Activated CD4-positive, alpha-beta T cell treated with anti-CD3 and anti-CD28 coated beads for 48 hours (primary cell): Measurements from ENCODE around the gene RBM12.

Source experiments
- DNase-seq: peaks from one replicate; pipeline ENCODE4 v3.0.0-alpha.2; 2020

The RBM12 gene

DNA sequence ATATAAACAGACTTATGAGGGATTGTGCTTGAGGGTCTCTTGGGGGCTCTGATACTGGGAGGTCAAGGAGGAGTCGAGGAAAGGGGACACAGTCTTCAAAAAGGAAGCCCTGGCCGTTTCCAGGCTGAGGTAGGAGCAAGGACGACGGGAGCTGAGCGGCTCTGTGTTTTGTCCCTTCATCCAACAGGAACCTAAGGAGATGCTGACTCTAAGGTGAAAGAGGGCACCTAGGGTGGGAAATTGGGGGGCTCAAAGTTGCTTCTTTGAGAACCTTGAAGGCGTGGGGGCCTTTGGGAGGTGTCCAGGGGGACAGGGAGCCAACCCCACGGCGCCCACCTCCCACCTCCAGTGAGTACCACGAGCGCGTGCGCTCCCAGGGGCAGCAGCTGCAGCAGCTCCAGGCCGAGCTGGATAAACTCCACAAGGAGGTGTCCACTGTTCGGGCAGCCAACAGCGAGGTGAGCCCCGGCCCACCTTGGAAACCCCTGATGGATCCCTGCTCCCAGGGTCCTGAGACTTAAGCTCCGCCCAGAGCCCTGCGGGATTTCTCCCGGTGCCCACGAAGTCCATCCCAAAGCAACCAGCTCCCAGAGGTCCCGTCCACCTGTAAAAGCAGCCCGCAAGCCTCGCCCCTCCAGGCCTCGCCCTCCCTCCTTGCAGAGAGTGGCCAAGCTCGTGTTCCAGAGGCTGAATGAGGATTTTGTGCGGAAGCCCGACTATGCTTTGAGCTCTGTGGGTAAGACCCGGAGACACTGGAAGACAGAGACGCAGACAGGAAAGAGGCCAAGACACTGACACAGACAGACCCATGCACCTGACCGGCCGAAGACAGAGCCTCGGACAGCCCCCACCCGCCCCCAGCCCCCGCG is 46.2 kb downstream of the RBM12 start:
- peak; percentile 26 for DNase-seq

GRCh38 chr20:35617397-35618262 is 47.1 kb downstream of the RBM12 start:
- DNase-seq = peak; percentile 74

DNA sequence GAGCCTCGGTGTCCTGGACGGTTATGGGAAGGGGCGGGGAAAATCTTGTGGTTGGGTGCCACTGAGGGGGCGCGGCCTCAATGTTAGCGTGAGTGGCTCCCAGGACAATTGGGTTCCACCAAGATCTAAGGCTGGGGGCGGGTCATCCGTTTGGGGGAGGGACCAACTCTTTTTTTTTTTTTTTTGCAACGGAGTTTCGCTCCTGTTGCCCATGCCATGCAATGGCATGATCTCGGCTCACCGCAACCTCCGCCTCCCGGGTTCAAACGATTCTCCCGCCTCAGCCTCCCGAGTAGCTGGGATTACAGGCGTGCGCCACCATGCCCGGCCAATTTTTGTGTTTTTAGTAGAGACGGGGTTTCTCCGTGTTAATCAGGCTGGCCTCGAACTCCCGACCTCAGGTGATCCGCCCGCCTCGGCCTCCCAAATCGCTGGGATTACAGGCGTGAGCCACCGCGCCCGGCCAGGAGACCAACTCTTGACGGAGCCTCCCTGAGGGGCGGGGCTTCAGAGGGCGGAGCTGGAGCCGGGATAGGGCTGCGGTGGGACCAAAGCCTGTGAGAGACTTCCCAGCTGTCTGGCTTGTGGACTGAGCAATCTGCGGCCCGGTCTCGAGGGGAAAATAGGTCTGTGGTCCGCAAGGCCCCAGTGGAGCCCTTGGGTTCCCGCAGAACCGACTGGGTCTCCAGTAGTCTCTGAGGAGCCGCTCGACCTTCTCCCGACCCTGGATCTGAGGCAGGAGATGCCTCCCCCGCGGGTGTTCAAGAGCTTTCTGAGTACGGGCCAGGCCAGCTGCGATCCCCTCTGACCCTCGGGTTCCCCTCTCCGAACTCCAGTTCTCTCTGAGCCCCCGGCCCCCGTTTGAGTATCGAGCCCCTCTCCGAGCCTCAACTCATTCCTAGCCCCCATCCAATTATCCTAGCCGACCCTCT is 48.0 kb downstream of the RBM12 start:
- DNase-seq = peak; percentile 80

DNA sequence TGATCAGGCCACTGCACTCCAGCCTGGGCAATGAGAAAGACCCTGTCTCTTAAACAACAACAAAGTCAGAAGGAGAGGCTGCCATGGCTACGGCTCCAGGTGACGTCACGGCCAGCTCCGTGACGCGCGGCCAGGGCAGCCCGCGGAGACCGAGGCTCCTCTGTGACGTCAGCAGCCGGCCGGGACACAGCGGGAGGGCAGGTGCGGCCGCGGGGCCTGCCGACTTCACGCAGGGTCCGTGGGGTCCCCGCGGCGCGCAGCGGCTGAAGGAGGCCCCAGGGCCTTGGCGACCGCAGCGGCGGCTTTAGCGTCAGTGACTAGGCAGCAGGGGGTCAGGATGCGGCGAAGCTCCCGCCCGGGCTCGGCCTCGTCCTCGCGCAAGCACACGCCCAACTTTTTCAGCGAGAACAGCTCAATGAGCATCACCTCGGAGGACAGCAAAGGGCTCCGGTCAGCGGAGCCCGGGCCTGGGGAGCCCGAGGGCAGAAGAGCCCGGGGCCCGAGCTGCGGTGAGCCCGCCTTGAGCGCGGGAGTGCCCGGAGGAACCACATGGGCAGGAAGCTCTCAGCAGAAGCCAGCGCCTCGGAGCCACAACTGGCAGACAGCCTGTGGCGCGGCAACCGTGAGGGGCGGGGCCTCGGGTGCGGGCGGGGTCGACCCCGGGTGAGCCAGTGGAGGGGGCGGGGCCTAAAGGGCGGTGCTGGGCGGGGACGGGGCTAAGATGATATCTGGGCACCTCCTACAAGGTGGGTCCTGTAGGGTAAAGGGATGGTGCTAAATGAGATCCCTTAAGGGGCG is 48.8 kb downstream of the RBM12 start, which contains the start of gene SPAG4:
Gene SPAG4, plus strand, starts transcription at position 163 of the 798 bp plus-strand sequence. Its CDS starts 175 bp downstream, at position 338.
- peak; percentile 100 for DNase-seq

DNA sequence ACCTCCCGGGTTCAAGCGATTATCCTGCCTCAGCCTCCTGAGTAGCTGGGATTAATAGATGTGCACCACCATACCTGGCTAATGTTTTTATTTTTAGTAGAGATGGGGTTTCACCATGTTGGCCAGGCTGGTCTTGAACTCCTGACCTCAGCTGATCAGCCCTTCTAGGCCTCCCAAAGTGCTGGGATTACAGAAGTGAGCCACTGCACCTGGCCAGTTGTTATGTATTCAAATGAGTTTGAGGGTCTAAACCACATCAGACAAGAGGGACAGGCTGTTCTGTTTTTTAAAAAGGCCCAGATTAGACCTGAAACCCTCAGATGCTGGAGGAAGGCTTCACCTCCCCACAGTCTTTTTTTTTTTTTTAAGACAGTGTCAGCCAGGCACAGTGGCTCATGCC is 53.2 kb downstream of the RBM12 start:
- DNase-seq = no peak

- no peak for DNase-seq
Measured at GRCh38 chr20:35610833-35611427, 53.8 kb downstream of the RBM12 start.

- no peak for DNase-seq
Measured at GRCh38 chr20:35607003-35607735, 57.5 kb downstream of the RBM12 start.

- DNase-seq = no peak
Measured at GRCh38 chr20:35606127-35606526, 58.6 kb downstream of the RBM12 start.

DNA sequence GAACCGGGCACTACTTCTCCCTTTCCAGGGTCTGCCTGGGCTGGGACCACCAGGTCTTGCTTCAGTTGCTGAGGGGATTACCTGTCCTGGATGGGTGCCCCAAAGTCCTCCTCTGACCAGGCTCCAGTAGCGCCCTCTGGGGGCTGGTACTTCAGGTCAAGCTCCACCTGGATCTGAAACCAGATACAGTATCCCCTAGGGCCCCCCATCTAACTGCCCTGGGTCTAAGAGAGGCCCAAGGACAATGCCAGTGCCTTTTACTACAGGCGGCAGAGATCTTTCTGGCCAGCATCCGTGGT is 60.3 kb downstream of the RBM12 start:
- no peak for DNase-seq

GRCh38 chr20:35603695-35604448 is 60.8 kb downstream of the RBM12 start:
- DNase-seq = no peak

DNA sequence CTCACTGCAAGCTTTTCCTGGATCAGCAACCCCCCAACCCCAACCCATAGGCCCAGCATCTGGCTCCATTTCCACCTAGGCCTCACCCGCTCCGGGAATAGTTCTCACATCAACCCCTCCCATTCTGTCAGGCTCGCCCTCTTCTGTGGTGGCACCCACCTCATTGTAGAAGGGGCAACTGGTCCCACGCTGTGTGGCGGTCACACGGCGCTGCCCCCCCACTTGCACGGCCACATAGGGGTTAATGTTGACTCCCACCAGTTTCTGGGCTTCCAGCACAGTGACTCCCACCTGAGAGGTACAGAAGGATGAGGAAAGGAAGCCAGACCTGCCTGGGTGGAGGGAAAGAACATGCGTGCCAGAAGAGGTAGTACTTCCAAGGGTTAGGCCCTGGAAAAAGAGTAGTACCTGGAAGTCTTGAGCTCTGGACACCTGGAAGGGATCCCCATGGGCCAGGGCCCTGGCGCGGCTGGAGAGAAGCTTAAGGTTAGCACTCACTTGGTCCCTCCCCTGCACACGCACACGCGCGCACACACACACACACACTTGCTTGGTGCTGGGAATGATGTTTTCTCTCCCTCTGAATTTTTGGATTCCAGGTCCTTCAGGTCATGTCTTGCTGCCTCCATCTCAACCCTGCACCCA is 61.7 kb downstream of the RBM12 start:
- DNase-seq = no peak

DNA sequence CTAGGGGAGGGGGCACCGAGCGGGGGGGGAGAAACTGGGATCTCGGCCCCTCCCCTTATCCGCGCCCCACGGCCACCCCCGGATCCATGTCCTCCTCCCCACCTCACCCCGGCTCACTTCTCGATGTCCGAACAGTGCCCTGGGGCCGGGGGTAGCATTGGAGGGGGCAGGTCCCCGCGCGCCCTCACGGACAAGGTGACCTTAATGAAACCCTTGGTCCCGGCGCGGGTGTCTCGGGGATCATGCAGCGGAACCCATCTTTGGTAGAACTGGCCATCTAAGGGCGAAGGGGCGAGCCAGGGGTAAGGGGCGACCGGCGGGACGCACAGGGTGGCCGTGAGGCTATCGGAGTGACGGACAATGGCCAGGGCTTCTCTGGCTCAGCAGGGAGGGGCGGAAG is 62.7 kb downstream of the RBM12 start:
- no peak for DNase-seq

DNA sequence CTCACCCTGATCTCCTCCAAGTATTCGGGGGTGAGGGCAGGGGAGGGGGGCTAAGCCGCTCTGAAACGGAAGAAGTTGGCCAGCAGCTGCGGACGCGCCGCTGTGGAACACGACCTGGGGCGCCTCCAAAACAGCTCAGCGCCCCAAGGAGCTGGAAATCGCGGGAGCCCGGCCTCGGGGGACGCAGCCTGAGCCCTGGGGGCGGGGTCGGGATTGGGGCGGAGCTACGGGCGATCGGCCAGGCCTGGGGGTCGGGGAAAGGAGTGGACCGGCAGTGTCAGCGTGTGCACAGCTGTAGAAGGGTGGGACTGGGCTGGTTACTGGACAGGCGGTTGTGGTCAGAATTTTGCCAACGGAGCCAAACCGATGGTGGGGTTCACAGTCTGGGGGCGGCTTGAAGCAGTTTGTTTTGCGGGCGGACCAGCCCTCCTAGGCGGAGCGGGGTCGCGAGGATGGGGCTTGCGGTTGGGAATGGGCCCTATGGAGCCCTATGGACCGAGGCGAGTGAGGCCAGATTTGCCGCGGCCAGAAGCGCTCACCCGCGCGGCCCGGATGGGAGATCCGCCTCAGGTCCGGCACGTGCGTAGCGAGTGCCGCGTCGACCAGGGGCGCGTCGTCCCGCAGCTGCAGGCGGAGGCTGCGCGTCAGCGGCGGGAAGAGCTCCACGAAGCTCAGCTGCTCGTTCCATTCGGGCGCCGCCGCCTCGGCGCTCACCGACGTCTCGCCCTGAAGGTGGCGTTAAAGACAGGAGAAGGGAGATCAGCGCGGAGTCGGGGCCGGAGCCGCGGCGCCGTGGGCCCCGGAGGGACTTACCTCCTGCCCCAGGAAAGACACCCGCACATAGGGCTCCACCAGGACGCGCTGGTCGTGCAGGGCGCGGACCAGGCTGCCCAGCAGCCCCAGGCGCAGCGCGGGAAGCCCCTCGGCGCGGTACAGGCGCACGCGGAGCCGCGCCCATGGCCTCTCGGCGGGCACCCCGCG is 63.4 kb downstream of the RBM12 start:
- DNase-seq = peak; percentile 86

- DNase-seq = no peak
Measured at GRCh38 chr20:35600176-35600992, 64.3 kb downstream of the RBM12 start.

- no peak for DNase-seq
Measured at GRCh38 chr20:35599776-35600120, 65.0 kb downstream of the RBM12 start.
